CD4-positive, alpha-beta memory T cell (primary cell): ENCODE measurements around the gene AIP. TPM values are rescaled to one million over a fixed set of nuclear protein-coding genes. Genes with fewer than 3 reads are reported as not detected.

Experiments used
- microRNA-seq: library from miRNA; unstranded; fragments of <30 nt; microRNA quantifications from one replicate; pipeline ENCODE4 v1.2.0, GENCODE V29; 2021; ENCODE audit warnings: borderline replicate concordance, borderline number of aligned reads, borderline microRNAs expressed, mixed read lengths
- polyA plus RNA-seq, 2 donors: library from polyadenylated mRNA; unstranded; fragments of 300-500 nt; fragmentation: Illumina TruSeq; gene quantifications; one replicate each; pipeline ENCODE4 v1.2.3, GENCODE V29; 2021
- total RNA-seq, 2 experiments: library from RNA; stranded (reverse); gene quantifications; one replicate each; pipeline ENCODE4 v1.2.3, GENCODE V29; 2021

AIP gene
- total and polyA plus RNA-seq, 4 experiments from 2014 or later = 131 to 185 (median 142) TPM

Small RNA genes within 50 kb of the gene (microRNA-seq; reads per million reads assigned to microRNA genes)
- 0.72 reads per million for gene MIR6752

Other genes starting within 250 kb of the AIP start
- gene GRK2, start 216.6 kb upstream of the AIP start, total RNA-seq = 100 to 1,000 TPM; 299 to 310 TPM
- gene GRK2, start 216.6 kb upstream of the AIP start, polyA plus RNA-seq = 10 to 100 TPM; 12.8 to 63.7 TPM
- 100 to 1,000 TPM; 244 to 247 TPM for gene ANKRD13D, start 193.7 kb upstream of the AIP start, total RNA-seq
- 10 to 100 TPM; 12.0 to 31.3 TPM for gene ANKRD13D, start 193.7 kb upstream of the AIP start, polyA plus RNA-seq
- 10 to 100 TPM; 22.5 to 26.3 TPM for gene SSH3, start 179.5 kb upstream of the AIP start, total RNA-seq
- 1 to 10 TPM in 1 of 2 donors, under 1 TPM in 1; 0.79 to 6.5 TPM for gene SSH3, start 179.5 kb upstream of the AIP start, polyA plus RNA-seq
- 10 to 100 TPM; 87.9 to 91.3 TPM for gene POLD4, start 129.5 kb upstream of the AIP start, total RNA-seq
- 10 to 100 TPM; 93.6 to 96.2 TPM for gene POLD4, start 129.5 kb upstream of the AIP start, polyA plus RNA-seq
- 1 to 10 TPM; 5.4 to 6.4 TPM for gene CLCF1, start 109.4 kb upstream of the AIP start, total RNA-seq
- gene CLCF1, start 109.4 kb upstream of the AIP start, polyA plus RNA-seq = 1 to 10 TPM in 1 of 2 donors, under 1 TPM in 1; 0.45 to 4.4 TPM
- gene RAD9A, start 91.0 kb upstream of the AIP start, total RNA-seq = 10 to 100 TPM; 51.8 to 55.9 TPM
- 1 to 10 TPM; 6.7 to 8.3 TPM for gene RAD9A, start 91.0 kb upstream of the AIP start, polyA plus RNA-seq
- gene PPP1CA, start 81.2 kb upstream of the AIP start, total RNA-seq = 100 to 1,000 TPM; 159 to 161 TPM
- gene PPP1CA, start 81.2 kb upstream of the AIP start, polyA plus RNA-seq = 100 to 1,000 TPM; 474 to 774 TPM
- 100 to 1,000 TPM; 371 to 382 TPM for gene TBC1D10C, start 78.9 kb upstream of the AIP start, total RNA-seq
- 100 to 1,000 TPM; 316 to 331 TPM for gene TBC1D10C, start 78.9 kb upstream of the AIP start, polyA plus RNA-seq
- 1 to 10 TPM; 2.3 to 3.3 TPM for gene CARNS1, start 67.3 kb upstream of the AIP start, total RNA-seq
- gene CARNS1, start 67.3 kb upstream of the AIP start, polyA plus RNA-seq = under 1 TPM; 0.45 to 0.81 TPM
- 10 to 100 TPM; 78.1 to 79.9 TPM for gene RPS6KB2, start 54.5 kb upstream of the AIP start, total RNA-seq
- gene RPS6KB2, start 54.5 kb upstream of the AIP start, polyA plus RNA-seq = 10 to 100 TPM; 55.2 to 58.3 TPM
- 100 to 1,000 TPM; 208 to 228 TPM for gene PTPRCAP, start 45.3 kb upstream of the AIP start, total RNA-seq
- 100 to 1,000 TPM; 613 TPM for gene PTPRCAP, start 45.3 kb upstream of the AIP start, polyA plus RNA-seq
- 10 to 100 TPM; 22.7 to 23.2 TPM for gene CORO1B, start 39.5 kb upstream of the AIP start, total RNA-seq
- gene CORO1B, start 39.5 kb upstream of the AIP start, polyA plus RNA-seq = 10 to 100 TPM; 79.1 to 92.2 TPM
- gene GPR152, start 30.3 kb upstream of the AIP start, total RNA-seq = not detected
- 1 to 10 TPM in 1 of 2 donors, under 1 TPM in 1; 0.35 to 1.7 TPM for gene GPR152, start 30.3 kb upstream of the AIP start, polyA plus RNA-seq
- 1 to 10 TPM; 1.4 to 2.3 TPM for gene CABP4, start 27.7 kb upstream of the AIP start, total RNA-seq
- under 1 TPM; 0.27 to 0.84 TPM for gene CABP4, start 27.7 kb upstream of the AIP start, polyA plus RNA-seq
- 10 to 100 TPM; 90.1 to 99.1 TPM for gene TMEM134, start 13.8 kb upstream of the AIP start, total RNA-seq
- 100 to 1,000 TPM; 152 to 162 TPM for gene TMEM134, start 13.8 kb upstream of the AIP start, polyA plus RNA-seq
- 100 to 1,000 TPM; 137 to 143 TPM for gene PITPNM1, start 22.3 kb downstream of the AIP start, total RNA-seq
- 10 to 100 TPM; 15.0 to 43.6 TPM for gene PITPNM1, start 22.3 kb downstream of the AIP start, polyA plus RNA-seq
- gene CDK2AP2, start 25.1 kb downstream of the AIP start, total RNA-seq = 10 to 100 TPM; 85.8 to 86.0 TPM
- 100 to 1,000 TPM in 1 of 2 donors, 10 to 100 TPM in 1; 83.3 to 152 TPM for gene CDK2AP2, start 25.1 kb downstream of the AIP start, polyA plus RNA-seq
- gene CABP2, start 40.4 kb downstream of the AIP start, total RNA-seq = not detected
- gene CABP2, start 40.4 kb downstream of the AIP start, polyA plus RNA-seq = not detected
- 100 to 1,000 TPM; 134 to 143 TPM for gene GSTP1, start 100.8 kb downstream of the AIP start, total RNA-seq
- gene GSTP1, start 100.8 kb downstream of the AIP start, polyA plus RNA-seq = 100 to 1,000 TPM; 236 to 245 TPM
- 100 to 1,000 TPM; 204 to 212 TPM for gene NDUFV1, start 123.9 kb downstream of the AIP start, total RNA-seq
- gene NDUFV1, start 123.9 kb downstream of the AIP start, polyA plus RNA-seq = 100 to 1,000 TPM; 124 to 133 TPM
- gene NUDT8, start 146.9 kb downstream of the AIP start, total RNA-seq = 1 to 10 TPM; 3.1 to 4.3 TPM
- 1 to 10 TPM; 2.0 to 4.5 TPM for gene NUDT8, start 146.9 kb downstream of the AIP start, polyA plus RNA-seq
- not detected for gene TBX10, start 156.7 kb downstream of the AIP start, total RNA-seq
- not detected for gene TBX10, start 156.7 kb downstream of the AIP start, polyA plus RNA-seq
- not detected for gene ACY3, start 167.7 kb downstream of the AIP start, total RNA-seq
- gene ACY3, start 167.7 kb downstream of the AIP start, polyA plus RNA-seq = under 1 TPM in 1 of 2 donors, not detected in 1; 0.48 TPM
- gene ALDH3B2, start 191.6 kb downstream of the AIP start, total RNA-seq = not detected
- gene ALDH3B2, start 191.6 kb downstream of the AIP start, polyA plus RNA-seq = not detected